NT2/D1 (cell line): ENCODE data around the gene POM121C.
"Not testable (repeated sequence)": the region's sequence is repeated elsewhere in the genome, so short reads cannot be mapped to it uniquely, and the experiment has no call there.

ENCODE experiments used
- SUZ12 ChIP-seq: IDR thresholded peaks from 2 replicates; pipeline ENCODE4 v1.6.1; 2011; ENCODE audit not compliant: insufficient read length, insufficient read depth; ENCODE audit errors: extremely low read depth
- YY1 ChIP-seq: IDR thresholded peaks from 2 replicates; pipeline ENCODE4 v1.6.1; 2011; ENCODE audit not compliant: insufficient read length, insufficient read depth
- ZNF274 ChIP-seq: IDR thresholded peaks from 2 replicates; pipeline ENCODE4 v1.6.1; 2011; ENCODE audit warnings: mild to moderate bottlenecking, low read depth, low read length

DNA sequence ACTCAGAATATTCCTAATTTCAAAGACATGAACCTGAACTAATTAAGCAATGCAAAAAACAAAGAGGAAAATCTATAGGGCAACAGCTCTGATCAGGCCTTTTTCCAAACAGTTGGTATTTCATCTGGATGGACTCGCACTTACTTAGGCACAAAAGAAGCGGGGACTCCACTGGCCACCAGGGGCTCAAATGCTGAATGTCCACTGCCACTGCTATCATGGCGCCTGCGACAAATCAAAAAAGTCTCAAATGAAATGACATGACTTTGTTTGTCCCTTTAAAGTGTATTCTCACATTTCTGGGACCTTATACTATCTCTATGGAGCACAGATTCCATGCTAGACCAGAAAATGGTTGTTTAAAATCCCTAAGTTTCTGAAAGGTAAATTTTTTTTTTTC is 47.1 kb downstream of the POM121C start:
- TF ChIP-seq YY1, ZNF274, SUZ12: not testable (repeated sequence)
